Hepatocyte (in vitro differentiated cells): ENCODE measurements around the gene TOM1L1.

ENCODE experiments used
- EZH2 ChIP-seq: fragments of 200-600 bp; sonication (generic); IDR thresholded peaks from 2 replicates; pipeline ENCODE4 v1.6.1; 2016; ENCODE audit warnings: antibody characterized with exemption, mild to moderate bottlenecking, borderline replicate concordance
- TF ChIP-seq, protein P1 (sequence below): fragments of 200-600 bp; sonication (generic); IDR thresholded peaks from 2 replicates; pipeline ENCODE4 v1.5.1; 2016; ENCODE audit warnings: antibody characterized with exemption, mild to moderate bottlenecking; ENCODE audit not compliant: poor library complexity

DNA sequence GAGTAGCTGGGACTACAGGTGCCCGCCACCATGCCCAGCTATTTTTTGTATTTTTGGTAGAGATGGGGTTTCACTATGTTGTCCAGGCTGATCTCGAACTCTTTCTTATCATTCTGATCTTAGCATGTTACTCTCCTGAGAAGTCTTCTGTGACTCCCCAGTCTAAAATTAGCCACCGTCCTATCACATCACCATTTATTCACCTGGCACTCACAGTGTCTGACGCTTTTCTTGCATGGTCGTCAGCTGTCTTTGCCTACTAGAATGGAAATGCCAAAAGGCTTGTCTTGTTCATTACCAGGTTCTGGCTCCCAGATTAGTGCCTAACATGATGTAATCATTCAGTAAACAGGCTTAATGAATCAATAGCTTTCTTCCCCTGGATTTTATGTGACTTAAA is 23.8 kb downstream of the TOM1L1 start:
- TF ChIP-seq, protein P1, sequence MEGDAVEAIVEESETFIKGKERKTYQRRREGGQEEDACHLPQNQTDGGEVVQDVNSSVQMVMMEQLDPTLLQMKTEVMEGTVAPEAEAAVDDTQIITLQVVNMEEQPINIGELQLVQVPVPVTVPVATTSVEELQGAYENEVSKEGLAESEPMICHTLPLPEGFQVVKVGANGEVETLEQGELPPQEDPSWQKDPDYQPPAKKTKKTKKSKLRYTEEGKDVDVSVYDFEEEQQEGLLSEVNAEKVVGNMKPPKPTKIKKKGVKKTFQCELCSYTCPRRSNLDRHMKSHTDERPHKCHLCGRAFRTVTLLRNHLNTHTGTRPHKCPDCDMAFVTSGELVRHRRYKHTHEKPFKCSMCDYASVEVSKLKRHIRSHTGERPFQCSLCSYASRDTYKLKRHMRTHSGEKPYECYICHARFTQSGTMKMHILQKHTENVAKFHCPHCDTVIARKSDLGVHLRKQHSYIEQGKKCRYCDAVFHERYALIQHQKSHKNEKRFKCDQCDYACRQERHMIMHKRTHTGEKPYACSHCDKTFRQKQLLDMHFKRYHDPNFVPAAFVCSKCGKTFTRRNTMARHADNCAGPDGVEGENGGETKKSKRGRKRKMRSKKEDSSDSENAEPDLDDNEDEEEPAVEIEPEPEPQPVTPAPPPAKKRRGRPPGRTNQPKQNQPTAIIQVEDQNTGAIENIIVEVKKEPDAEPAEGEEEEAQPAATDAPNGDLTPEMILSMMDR, result no peak
- no peak for TF ChIP-seq EZH2
